WERI-Rb-1 (cell line): Measurements from ENCODE around the gene GID4.

Experiments used
- DNase-seq: peaks from one replicate; pipeline ENCODE4 v3.0.0-alpha.2; 2020
- H3K27ac ChIP-seq: fragments of 250-450 bp; sonication (Bioruptor Pico); 2 replicates; pipeline ENCODE4 v1.5.1; 2020; ENCODE audit warnings: mild to moderate bottlenecking, moderate library complexity
- H3K27me3 ChIP-seq: fragments of 250-450 bp; sonication (Bioruptor Pico); 2 replicates; pipeline ENCODE4 v1.5.1; 2021; ENCODE audit warnings: mild to moderate bottlenecking, low read depth, moderate library complexity; ENCODE audit not compliant: insufficient read depth, severe bottlenecking
- H3K36me3 ChIP-seq: fragments of 250-450 bp; sonication (Bioruptor Pico); 2 replicates; pipeline ENCODE4 v1.5.1; 2020; ENCODE audit warnings: mild to moderate bottlenecking, moderate library complexity
- H3K4me3 ChIP-seq: 2 replicates; pipeline ENCODE4 v1.5.1; 2011; ENCODE audit warnings: low read depth, mild to moderate bottlenecking, control low read depth, low read length
- H3K9me3 ChIP-seq: fragments of 250-450 bp; sonication (Bioruptor Pico); 2 replicates; pipeline ENCODE4 v1.5.1; 2021; ENCODE audit warnings: mild to moderate bottlenecking, moderate library complexity; ENCODE audit not compliant: severe bottlenecking
- TF ChIP-seq, protein P1 (sequence below): IDR thresholded peaks from 2 replicates; pipeline ENCODE4 v1.5.1; 2011; ENCODE audit warnings: low read depth, mild to moderate bottlenecking, control low read depth, inconsistent platforms, low read length

Gene GID4

GRCh38 chr17:18004345-18004744, 34.9 kb upstream of the GID4 start:
- no peak overlapping the region for H3K4me3 ChIP-seq
- no peaks in the 10 kb centered on the region for H3K27me3 ChIP-seq
- H3K36me3 ChIP-seq = no peaks in the 10 kb centered on the region
- TF ChIP-seq, protein P1, sequence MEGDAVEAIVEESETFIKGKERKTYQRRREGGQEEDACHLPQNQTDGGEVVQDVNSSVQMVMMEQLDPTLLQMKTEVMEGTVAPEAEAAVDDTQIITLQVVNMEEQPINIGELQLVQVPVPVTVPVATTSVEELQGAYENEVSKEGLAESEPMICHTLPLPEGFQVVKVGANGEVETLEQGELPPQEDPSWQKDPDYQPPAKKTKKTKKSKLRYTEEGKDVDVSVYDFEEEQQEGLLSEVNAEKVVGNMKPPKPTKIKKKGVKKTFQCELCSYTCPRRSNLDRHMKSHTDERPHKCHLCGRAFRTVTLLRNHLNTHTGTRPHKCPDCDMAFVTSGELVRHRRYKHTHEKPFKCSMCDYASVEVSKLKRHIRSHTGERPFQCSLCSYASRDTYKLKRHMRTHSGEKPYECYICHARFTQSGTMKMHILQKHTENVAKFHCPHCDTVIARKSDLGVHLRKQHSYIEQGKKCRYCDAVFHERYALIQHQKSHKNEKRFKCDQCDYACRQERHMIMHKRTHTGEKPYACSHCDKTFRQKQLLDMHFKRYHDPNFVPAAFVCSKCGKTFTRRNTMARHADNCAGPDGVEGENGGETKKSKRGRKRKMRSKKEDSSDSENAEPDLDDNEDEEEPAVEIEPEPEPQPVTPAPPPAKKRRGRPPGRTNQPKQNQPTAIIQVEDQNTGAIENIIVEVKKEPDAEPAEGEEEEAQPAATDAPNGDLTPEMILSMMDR = no peak
- H3K9me3 ChIP-seq = no peaks in the 10 kb centered on the region
- H3K27ac ChIP-seq = no peak overlapping the region
- DNase-seq = no peak

- Histone ChIP-seq H3K27ac (no peak overlapping the region), H3K27me3 (no peaks in the 10 kb centered on the region), H3K4me3 (no peak overlapping the region), H3K36me3 (no peaks in the 10 kb centered on the region), H3K9me3 (no peaks in the 10 kb centered on the region)
- DNase-seq = no peak
- TF ChIP-seq, protein P1 = peak; percentile 55
Observed at GRCh38 chr17:18004884-18005305, 34.3 kb upstream of the GID4 start.

DNA sequence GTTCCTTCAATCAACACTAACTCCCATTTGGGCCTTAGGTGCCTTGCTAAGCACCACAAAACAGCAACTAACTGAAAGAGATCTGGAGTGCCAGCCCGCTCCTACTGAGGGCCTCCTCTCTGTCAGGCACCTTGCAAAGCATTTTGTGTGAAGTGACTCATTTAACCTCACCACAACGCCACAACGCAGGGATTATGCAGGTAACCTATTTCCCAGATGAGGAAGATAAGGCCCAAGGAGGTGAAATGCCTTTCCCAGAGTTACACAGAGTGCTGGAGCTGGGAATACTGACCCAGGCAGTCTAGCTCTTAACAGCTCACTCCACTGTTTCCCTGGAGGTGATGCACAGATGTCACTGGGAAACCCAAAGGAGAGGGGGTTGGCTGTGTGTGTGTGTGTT, 33.7 kb upstream of the GID4 start:
- no peaks in the 10 kb centered on the region for H3K9me3 ChIP-seq
- TF ChIP-seq, protein P1 = no peak
- no peaks in the 10 kb centered on the region for H3K27me3 ChIP-seq
- H3K27ac ChIP-seq = no peak overlapping the region
- H3K36me3 ChIP-seq = no peaks in the 10 kb centered on the region
- no peak for DNase-seq
- no peak overlapping the region for H3K4me3 ChIP-seq

DNA sequence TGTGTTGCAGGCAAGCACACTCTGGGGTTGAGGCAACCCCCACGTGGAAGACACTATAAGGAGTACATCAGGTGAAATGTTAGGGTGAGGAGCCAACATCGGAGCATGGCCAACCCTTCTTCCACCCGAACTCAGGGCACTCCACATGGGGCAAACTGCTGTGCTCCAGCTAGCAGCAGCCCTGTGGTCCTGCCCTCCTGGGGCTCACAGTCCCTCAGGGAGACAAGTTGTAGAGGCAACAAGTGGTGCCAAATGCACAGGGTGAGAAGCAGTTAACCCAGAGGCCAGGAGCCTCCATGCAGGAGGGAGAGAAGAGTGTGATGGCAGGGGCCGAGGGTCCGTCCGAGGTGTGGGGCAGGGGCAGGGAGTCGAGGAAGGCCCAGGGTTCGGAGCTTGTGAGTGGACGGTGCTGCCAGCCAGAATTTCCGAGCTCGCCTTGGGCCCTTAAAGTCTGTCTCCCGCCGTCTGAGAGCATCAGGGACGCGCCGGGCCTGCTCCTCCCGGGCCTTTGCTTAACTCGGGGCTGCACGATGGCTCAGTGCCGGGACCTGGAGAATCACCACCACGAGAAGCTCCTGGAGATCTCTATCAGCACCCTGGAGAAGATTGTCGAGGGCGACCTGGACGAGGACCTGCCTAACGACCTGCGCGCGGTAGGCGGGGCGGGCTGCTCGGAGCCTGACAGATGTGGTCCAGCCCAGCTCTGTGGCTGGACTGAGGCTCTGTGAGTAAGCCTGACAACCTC, 32.5 kb upstream of the GID4 start:
- DNase-seq = no peak
- Histone ChIP-seq H3K36me3 (no peaks in the 10 kb centered on the region), H3K9me3 (no peaks in the 10 kb centered on the region), H3K27ac (no peak overlapping the region), H3K27me3 (no peaks in the 10 kb centered on the region), H3K4me3 (no peak overlapping the region)
- TF ChIP-seq, protein P1 = no peak

GRCh38 chr17:18008496-18009268, 30.5 kb upstream of the GID4 start:
- H3K4me3 ChIP-seq = no peak overlapping the region
- no peaks in the 10 kb centered on the region for H3K9me3 ChIP-seq
- H3K27me3 ChIP-seq = no peaks in the 10 kb centered on the region
- TF ChIP-seq, protein P1 = no peak
- no peak for DNase-seq
- no peaks in the 10 kb centered on the region for H3K36me3 ChIP-seq
- no peak overlapping the region for H3K27ac ChIP-seq
